ENCODE data around the gene FGFR1OP2. TPM values are rescaled to one million over a fixed set of nuclear protein-coding genes. Genes with fewer than 3 reads are reported as not detected.

The FGFR1OP2 gene
- total and polyA plus RNA-seq, 2 experiments from 2014 or later: 35.6 to 45.0 TPM

DNA sequence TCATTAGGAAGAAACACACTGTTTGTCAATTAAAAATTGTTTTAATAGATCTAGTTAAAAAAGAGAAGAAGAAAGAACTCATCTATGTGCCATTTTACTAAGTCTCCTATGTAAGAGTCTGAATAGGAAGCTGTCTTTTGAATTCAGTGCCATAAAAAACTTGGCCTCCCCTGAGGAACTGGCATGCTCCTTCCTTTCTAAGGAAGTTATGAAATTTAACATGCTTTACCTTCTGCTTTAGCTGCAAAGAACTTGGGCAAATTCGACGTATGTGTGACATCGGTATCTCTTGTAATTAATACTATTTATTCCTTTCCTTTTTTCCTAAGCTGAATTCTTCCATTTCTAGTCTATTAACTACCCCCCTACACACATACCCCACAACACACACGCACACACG lies 63.4 kb downstream of the FGFR1OP2 start (continued):
- TF ChIP-seq, protein P1, sequence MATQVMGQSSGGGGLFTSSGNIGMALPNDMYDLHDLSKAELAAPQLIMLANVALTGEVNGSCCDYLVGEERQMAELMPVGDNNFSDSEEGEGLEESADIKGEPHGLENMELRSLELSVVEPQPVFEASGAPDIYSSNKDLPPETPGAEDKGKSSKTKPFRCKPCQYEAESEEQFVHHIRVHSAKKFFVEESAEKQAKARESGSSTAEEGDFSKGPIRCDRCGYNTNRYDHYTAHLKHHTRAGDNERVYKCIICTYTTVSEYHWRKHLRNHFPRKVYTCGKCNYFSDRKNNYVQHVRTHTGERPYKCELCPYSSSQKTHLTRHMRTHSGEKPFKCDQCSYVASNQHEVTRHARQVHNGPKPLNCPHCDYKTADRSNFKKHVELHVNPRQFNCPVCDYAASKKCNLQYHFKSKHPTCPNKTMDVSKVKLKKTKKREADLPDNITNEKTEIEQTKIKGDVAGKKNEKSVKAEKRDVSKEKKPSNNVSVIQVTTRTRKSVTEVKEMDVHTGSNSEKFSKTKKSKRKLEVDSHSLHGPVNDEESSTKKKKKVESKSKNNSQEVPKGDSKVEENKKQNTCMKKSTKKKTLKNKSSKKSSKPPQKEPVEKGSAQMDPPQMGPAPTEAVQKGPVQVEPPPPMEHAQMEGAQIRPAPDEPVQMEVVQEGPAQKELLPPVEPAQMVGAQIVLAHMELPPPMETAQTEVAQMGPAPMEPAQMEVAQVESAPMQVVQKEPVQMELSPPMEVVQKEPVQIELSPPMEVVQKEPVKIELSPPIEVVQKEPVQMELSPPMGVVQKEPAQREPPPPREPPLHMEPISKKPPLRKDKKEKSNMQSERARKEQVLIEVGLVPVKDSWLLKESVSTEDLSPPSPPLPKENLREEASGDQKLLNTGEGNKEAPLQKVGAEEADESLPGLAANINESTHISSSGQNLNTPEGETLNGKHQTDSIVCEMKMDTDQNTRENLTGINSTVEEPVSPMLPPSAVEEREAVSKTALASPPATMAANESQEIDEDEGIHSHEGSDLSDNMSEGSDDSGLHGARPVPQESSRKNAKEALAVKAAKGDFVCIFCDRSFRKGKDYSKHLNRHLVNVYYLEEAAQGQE (IDR thresholded peaks at IDR 0.05; ENCODE audit: unreplicated experiment): no peak

DNA sequence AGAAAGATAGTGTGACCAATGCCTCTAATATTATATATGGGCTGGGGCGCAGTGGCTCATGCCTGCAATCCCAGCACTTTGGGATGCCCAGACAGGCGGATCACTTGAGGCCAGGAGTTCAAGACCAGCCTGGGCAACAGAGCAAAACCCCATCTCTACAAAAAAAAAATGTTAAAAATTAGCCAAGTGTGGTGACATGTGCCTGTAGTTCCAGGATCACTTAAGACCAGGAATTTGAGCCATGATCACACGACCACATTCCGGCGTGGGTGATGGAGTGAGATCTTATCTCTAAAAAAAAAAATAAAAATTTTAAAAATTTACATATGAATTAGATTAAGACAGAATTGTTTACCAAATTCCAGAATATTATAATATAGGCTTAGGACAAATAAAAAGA lies 63.9 kb downstream of the FGFR1OP2 start:
- no peak overlapping the region for H3K4me2 ChIP-seq
- no peaks in the 10 kb centered on the region for H3K27me3 ChIP-seq (ENCODE audit: insufficient read depth)
- H3K4me1 ChIP-seq (ENCODE audit: insufficient read depth): peaks cover 3% of the 10 kb centered on the region
- H2AFZ ChIP-seq: no peak overlapping the region
- no peak overlapping the region for H3K27ac ChIP-seq (ENCODE audit: low read depth)
- H3K36me3 Mint-ChIP-seq (ENCODE audit: low read depth): peaks cover 22% of the 10 kb centered on the region
- no peak overlapping the region for H3K4me3 ChIP-seq
- H3K27ac Mint-ChIP-seq: peak overlapping the region; percentile 45; the same call in 1 of the 2 replicates
- peaks cover 15% of the 10 kb centered on the region; the same call in 2 of the 3 replicates for H3K4me1 Mint-ChIP-seq
- peaks cover 69% of the 10 kb centered on the region for H3K79me2 ChIP-seq (replicated peaks; ENCODE audit: insufficient read depth)
- no peaks in the 10 kb centered on the region; the same call in 1 of the 2 replicates for H4K20me1 ChIP-seq (replicated peaks; ENCODE audit: insufficient read depth)
- DNase-seq (ENCODE audit: low spot score) (no peak), ATAC-seq (no peak)
- TF ChIP-seq JUNB (IDR thresholded peaks at IDR 0.05; ENCODE audit: unreplicated experiment) (no peak), EZH2phosphoT487 (IDR thresholded peaks at IDR 0.05; ENCODE audit: unreplicated experiment) (no peak), STAT1 (IDR thresholded peaks at IDR 0.05; ENCODE audit: unreplicated experiment) (no peak), CREB1 (CRISPR knock-in tag; IDR thresholded peaks at IDR 0.05; ENCODE audit: low read depth) (no peak), POLR2AphosphoS5 (IDR thresholded peaks at IDR 0.05; ENCODE audit: low read depth) (no peak), NANOG (IDR thresholded peaks at IDR 0.05; ENCODE audit: borderline replicate concordance) (no peak)
- TF ChIP-seq, protein P2, sequence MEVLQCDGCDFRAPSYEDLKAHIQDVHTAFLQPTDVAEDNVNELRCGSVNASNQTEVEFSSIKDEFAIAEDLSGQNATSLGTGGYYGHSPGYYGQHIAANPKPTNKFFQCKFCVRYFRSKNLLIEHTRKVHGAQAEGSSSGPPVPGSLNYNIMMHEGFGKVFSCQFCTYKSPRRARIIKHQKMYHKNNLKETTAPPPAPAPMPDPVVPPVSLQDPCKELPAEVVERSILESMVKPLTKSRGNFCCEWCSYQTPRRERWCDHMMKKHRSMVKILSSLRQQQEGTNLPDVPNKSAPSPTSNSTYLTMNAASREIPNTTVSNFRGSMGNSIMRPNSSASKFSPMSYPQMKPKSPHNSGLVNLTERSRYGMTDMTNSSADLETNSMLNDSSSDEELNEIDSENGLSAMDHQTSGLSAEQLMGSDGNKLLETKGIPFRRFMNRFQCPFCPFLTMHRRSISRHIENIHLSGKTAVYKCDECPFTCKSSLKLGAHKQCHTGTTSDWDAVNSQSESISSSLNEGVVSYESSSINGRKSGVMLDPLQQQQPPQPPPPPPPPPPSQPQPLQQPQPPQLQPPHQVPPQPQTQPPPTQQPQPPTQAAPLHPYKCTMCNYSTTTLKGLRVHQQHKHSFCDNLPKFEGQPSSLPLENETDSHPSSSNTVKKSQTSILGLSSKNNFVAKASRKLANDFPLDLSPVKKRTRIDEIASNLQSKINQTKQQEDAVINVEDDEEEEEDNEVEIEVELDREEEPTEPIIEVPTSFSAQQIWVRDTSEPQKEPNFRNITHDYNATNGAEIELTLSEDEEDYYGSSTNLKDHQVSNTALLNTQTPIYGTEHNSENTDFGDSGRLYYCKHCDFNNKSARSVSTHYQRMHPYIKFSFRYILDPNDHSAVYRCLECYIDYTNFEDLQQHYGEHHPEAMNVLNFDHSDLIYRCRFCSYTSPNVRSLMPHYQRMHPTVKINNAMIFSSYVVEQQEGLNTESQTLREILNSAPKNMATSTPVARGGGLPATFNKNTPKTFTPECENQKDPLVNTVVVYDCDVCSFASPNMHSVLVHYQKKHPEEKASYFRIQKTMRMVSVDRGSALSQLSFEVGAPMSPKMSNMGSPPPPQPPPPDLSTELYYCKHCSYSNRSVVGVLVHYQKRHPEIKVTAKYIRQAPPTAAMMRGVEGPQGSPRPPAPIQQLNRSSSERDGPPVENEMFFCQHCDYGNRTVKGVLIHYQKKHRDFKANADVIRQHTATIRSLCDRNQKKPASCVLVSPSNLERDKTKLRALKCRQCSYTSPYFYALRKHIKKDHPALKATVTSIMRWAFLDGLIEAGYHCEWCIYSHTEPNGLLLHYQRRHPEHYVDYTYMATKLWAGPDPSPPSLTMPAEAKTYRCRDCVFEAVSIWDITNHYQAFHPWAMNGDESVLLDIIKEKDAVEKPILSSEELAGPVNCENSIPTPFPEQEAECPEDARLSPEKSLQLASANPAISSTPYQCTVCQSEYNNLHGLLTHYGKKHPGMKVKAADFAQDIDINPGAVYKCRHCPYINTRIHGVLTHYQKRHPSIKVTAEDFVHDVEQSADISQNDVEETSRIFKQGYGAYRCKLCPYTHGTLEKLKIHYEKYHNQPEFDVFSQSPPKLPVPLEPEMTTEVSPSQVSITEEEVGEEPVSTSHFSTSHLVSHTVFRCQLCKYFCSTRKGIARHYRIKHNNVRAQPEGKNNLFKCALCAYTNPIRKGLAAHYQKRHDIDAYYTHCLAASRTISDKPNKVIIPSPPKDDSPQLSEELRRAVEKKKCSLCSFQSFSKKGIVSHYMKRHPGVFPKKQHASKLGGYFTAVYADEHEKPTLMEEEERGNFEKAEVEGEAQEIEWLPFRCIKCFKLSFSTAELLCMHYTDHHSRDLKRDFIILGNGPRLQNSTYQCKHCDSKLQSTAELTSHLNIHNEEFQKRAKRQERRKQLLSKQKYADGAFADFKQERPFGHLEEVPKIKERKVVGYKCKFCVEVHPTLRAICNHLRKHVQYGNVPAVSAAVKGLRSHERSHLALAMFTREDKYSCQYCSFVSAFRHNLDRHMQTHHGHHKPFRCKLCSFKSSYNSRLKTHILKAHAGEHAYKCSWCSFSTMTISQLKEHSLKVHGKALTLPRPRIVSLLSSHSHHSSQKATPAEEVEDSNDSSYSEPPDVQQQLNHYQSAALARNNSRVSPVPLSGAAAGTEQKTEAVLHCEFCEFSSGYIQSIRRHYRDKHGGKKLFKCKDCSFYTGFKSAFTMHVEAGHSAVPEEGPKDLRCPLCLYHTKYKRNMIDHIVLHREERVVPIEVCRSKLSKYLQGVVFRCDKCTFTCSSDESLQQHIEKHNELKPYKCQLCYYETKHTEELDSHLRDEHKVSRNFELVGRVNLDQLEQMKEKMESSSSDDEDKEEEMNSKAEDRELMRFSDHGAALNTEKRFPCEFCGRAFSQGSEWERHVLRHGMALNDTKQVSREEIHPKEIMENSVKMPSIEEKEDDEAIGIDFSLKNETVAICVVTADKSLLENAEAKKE (CRISPR knock-in tag; IDR thresholded peaks at IDR 0.05): no peak
- no peaks in the 10 kb centered on the region for H3K9me3 Mint-ChIP-seq
- H3K27me3 Mint-ChIP-seq (ENCODE audit: insufficient read depth, low read depth, poor library complexity): peaks cover 4% of the 10 kb centered on the region
- no peaks in the 10 kb centered on the region for H3K9me2 ChIP-seq (ENCODE audit: insufficient read depth)
- H3K4me3 Mint-ChIP-seq: no peak overlapping the region
- peaks cover 5% of the 10 kb centered on the region; the same call in 1 of the 2 replicates for H3K36me3 ChIP-seq (ENCODE audit: insufficient read depth)
- H3F3A ChIP-seq (replicated peaks; ENCODE audit: low read depth): no peaks in the 10 kb centered on the region
